ENCODE measurements around the gene CPSF4. TPM values are rescaled to one million over a fixed set of nuclear protein-coding genes. Genes with fewer than 3 reads are reported as not detected.
"Not testable (repeated sequence)": the region's sequence is repeated elsewhere in the genome, so short reads cannot be mapped to it uniquely, and the experiment has no call there.

The CPSF4 gene
- total RNA-seq, 1 experiment from 2014 or later = 32.7 TPM

DNA sequence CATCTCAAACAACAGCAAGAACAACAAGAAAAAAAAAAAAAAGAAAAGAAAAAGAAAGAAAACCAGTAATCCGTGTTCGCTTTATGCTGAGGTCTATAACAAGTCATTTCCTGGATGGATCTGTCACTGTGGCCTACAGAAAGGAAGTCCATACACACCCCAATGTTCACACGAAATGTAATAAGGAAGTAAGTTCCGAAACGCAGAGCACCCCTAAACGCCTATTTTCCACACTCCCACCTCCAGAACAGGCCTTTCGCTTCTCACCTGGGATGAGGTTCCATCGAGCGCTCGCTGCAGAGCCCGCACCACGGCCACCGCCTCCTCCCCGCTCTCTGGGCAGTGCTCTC lies 60.6 kb downstream of the CPSF4 start:
- peak overlapping the region; percentile 58 for H3K27ac ChIP-seq
- H3K4me3 ChIP-seq = peak overlapping the region; percentile 60
- no peak for DNase-seq (ENCODE audit: low read depth in 1 of 2, low spot score in 2 of 2)
- no peaks in the 10 kb centered on the region for H3K27me3 ChIP-seq (replicated peaks)
- H3K9me3 ChIP-seq (replicated peaks) = peaks cover 3% of the 10 kb centered on the region
- peaks cover 16% of the 10 kb centered on the region for H3K4me1 ChIP-seq (replicated peaks)
- peaks cover 55% of the 10 kb centered on the region for H3K36me3 ChIP-seq

DNA sequence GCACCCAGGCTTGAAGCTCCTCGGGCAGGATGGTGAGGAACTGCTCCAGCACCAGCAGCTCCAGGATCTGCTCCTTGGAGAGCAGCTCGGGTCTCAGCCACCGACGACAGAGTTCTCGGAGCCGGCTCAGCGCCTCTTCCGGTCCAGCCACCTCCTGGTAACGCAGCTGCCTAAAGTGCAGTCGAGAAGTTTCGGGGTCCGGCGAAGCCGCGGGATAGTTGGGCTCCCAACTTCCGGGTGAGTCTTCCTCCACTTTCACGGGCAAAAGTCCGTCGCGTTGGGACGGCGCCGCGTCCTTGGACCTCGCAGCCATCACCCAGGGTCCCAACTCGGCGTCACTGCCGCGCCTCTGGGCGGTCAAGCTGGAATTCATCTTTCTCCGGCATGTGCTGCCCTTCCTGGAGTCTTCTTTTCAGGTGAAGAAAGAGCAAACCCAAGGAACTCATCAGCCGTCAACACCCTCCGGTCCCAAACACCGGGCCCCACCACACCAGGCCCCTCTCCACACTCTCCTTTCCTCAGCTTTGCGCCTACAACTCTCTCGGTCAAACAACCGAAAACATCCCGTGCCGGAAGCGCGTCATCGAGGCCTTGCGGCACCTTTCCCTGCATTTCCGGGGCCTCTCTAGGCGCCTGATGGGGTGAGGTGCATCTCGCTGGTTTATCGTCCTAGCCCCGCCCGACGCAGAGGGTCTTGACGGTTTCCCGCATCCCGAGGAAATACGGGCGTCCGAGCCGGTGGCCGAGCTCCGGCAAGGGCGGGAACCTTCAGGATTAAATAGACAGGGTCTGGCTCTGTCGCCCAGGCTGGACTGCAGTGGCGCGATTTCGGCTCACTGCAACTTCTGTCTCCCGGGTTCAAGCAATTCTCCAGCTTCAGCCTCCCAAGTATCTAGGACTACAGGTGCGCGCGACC lies 61.2 kb downstream of the CPSF4 start, which contains the start of gene ZNF394:
Gene ZNF394 (minus strand): TSS at position 561 of the 916 bp plus-strand sequence. CDS start 188 bp downstream, at position 373.
- peaks cover 3% of the 10 kb centered on the region for H3K9me3 ChIP-seq (replicated peaks)
- H3K36me3 ChIP-seq = peaks cover 49% of the 10 kb centered on the region
- peak within 1 kb of the TSS; percentile 60 for H3K4me3 ChIP-seq
- H3K27ac ChIP-seq = peak within 1 kb of the TSS; percentile 58
- DNase-seq (ENCODE audit: low read depth in 1 of 2, low spot score in 2 of 2) = peak; percentile 90 to 92
- no peaks in the 10 kb centered on the region for H3K27me3 ChIP-seq (replicated peaks)
- peaks cover 16% of the 10 kb centered on the region for H3K4me1 ChIP-seq (replicated peaks)

DNA sequence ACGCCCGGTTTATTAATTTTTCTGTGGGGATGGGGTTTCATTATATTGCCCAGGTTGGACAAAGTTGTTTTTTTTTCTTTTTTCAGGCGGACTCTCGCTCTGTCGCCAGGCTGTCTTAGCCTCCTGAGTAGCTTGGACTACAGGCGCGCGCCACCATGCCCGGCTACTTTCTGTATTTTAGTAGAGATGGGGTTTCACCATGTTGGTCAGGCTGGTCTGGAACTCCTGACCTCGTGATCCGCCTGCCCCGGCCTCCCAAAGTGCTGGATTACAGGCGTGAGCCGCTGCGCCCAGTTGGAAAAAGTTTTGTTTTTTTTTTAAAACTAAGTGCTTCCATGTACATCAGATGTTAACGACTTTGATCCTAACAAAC lies 61.9 kb downstream of the CPSF4 start:
- peaks cover 17% of the 10 kb centered on the region for H3K4me1 ChIP-seq (replicated peaks)
- H3K27me3 ChIP-seq (replicated peaks) = no peaks in the 10 kb centered on the region
- DNase-seq (ENCODE audit: low read depth in 1 of 2, low spot score in 2 of 2) = no peak
- peaks cover 46% of the 10 kb centered on the region for H3K36me3 ChIP-seq
- H3K4me3 ChIP-seq = peak overlapping the region; percentile 60
- no peaks in the 10 kb centered on the region; the same call in 1 of the 2 replicates for H3K9me3 ChIP-seq (replicated peaks)
- peak overlapping the region; percentile 58 for H3K27ac ChIP-seq

DNA sequence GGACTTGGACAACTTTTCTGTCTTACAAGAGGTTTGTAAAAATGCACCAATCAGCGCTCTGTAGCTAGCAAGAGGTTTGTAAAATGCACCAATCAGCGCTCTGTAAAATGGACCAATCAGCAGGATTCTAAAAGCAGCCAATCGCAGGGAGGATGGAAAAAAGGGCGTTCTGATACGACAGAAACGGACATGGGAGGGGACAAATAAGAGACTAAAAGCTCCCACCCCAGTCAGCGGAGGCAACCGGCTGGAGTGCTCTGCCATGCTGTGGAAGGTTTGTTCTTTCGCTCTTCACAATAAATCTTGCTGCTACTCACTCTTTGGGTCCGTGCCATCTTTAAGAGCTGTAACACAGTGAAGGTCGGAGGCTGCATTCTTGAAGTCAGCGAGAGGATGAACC lies 62.5 kb downstream of the CPSF4 start:
- not testable (repeated sequence) for H3K4me3 ChIP-seq; H3K27ac ChIP-seq; H3K9me3 ChIP-seq (replicated peaks); H3K27me3 ChIP-seq (replicated peaks); DNase-seq (ENCODE audit: low read depth in 1 of 2, low spot score in 2 of 2)
- peaks cover 44% of the 10 kb centered on the region for H3K36me3 ChIP-seq
- H3K4me1 ChIP-seq (replicated peaks) = peaks cover 23% of the 10 kb centered on the region

DNA sequence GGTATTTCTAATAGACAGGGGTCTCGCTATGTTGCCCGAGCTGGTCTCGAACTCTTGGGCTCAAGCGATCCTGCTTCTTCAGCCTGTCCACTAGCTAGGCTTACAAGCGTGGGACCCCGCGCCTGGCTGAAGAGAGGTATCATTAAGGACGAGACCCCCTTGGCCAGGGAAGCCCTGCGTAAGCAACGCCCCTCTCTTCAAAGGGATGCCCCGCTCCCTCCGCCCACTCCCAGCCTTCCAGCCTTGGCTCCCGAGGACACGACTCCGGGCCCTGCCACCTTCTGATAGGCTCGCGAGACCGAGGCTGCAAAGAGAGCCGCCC lies 65.5 kb downstream of the CPSF4 start:
- peaks cover 12% of the 10 kb centered on the region for H3K4me1 ChIP-seq (replicated peaks)
- DNase-seq (ENCODE audit: low read depth in 1 of 2, low spot score in 2 of 2) = no peak
- no peaks in the 10 kb centered on the region for H3K9me3 ChIP-seq (replicated peaks)
- peaks cover 24% of the 10 kb centered on the region for H3K36me3 ChIP-seq
- peak overlapping the region; percentile 51 for H3K4me3 ChIP-seq
- peak overlapping the region; percentile 84; the same call in 1 of the 2 replicates for H3K27ac ChIP-seq
- no peaks in the 10 kb centered on the region for H3K27me3 ChIP-seq (replicated peaks)

DNA sequence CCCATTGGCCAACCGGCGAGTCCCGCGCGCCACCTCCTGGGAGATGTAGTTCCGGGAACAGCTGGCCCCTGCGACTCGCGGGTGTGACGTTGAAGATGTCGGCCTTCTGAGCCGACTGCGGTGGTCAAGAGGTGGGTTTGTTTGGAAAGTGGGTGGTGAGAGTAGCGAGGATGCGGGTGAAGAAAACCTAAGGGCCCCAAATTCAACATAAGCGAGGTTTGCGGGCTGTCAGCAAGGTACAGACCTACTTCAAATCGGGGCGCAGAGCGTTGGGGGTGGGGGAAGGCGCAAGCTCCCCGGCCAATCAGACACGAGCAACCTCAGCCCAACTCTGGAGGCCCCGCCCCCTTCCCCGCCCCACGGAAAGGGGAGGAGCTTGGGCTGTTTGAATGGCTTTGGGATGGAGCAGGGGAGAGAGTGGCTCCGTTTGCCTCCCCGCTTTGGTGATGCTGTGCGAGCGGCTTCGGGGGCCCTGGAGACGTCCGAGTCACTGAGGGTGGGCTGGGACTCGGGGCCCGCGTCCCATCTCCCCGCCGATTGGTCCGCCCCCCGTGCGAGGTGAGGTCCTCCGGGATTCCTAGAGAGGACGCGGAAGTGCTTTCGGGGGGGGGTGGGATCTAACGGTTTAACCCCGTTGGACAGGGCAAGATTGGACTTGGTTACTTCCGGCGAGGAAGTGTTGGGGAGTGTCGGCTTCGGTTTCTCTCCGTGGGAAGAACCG lies 66.0 kb downstream of the CPSF4 start, which contains the start of gene ZKSCAN5:
Gene ZKSCAN5 (plus strand): TSS at position 60 of the 721 bp plus-strand sequence. CDS start 1,383 bp downstream, outside the sequence.
- Histone ChIP-seq H3K27ac (peak within 1 kb of the TSS; percentile 84), H3K4me3 (peak within 1 kb of the TSS; percentile 51), H3K4me1 (replicated peaks) (peaks cover 12% of the 10 kb centered on the region), H3K36me3 (peaks cover 19% of the 10 kb centered on the region), H3K9me3 (replicated peaks) (no peaks in the 10 kb centered on the region), H3K27me3 (replicated peaks) (no peaks in the 10 kb centered on the region)
- DNase-seq (ENCODE audit: low read depth in 1 of 2, low spot score in 2 of 2) = peak; percentile 99 to 100

DNA sequence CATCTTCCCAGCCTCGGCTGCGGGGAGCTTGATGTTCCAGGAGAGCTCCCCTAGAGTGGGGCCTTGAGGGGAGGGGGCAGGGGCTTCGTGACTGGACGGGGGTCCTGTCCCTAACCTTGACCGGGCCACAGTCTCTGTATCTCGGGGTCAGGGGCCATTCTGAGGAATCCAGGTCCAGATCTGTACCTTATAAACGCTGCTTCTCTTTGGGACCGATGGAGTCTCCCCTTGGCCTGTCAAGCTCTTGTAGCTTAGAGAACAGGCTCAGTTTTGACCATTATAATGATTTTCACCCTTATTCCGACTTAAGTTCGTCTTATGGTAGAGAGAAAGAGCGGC lies 66.5 kb downstream of the CPSF4 start:
- H3K4me3 ChIP-seq = peak overlapping the region; percentile 51
- DNase-seq (ENCODE audit: low read depth in 1 of 2, low spot score in 2 of 2) = no peak
- H3K36me3 ChIP-seq = peaks cover 16% of the 10 kb centered on the region
- H3K4me1 ChIP-seq (replicated peaks) = peaks cover 12% of the 10 kb centered on the region
- no peaks in the 10 kb centered on the region for H3K27me3 ChIP-seq (replicated peaks)
- H3K27ac ChIP-seq = peak overlapping the region; percentile 84
- no peaks in the 10 kb centered on the region for H3K9me3 ChIP-seq (replicated peaks)

Other genes starting within 250 kb of the CPSF4 start
- not detected in 2 replicates for gene KPNA7, start 230.8 kb upstream of the CPSF4 start, total RNA-seq (2014; rRNA removed; shearing (Covaris generic))
- gene MYH16, start 166.1 kb upstream of the CPSF4 start, total RNA-seq (2014; rRNA removed; shearing (Covaris generic)) = 0.41 TPM in 1 of 2 replicates, not detected in the other
- 186 and 242 TPM in 2 replicates for gene ARPC1A, start 113.0 kb upstream of the CPSF4 start, total RNA-seq (2014; rRNA removed; shearing (Covaris generic))
- gene ARPC1B, start 64.2 kb upstream of the CPSF4 start, total RNA-seq (2014; rRNA removed; shearing (Covaris generic)) = 231 and 362 TPM in 2 replicates
- 150 and 155 TPM in 2 replicates for gene PDAP1, start 30.3 kb upstream of the CPSF4 start, total RNA-seq (2014; rRNA removed; shearing (Covaris generic))
- 109 and 152 TPM in 2 replicates for gene BUD31, start 30.0 kb upstream of the CPSF4 start, total RNA-seq (2014; rRNA removed; shearing (Covaris generic))
- gene PTCD1, start 145 bp upstream of the CPSF4 start, total RNA-seq (2014; rRNA removed; shearing (Covaris generic)) = 2.2 and 7.3 TPM in 2 replicates
- 650 and 1,516 TPM in 2 replicates for gene ATP5MF, start 27.2 kb downstream of the CPSF4 start, total RNA-seq (2014; rRNA removed; shearing (Covaris generic))
- gene ZNF789, start 33.9 kb downstream of the CPSF4 start, total RNA-seq (2014; rRNA removed; shearing (Covaris generic)) = 3.1 and 11.4 TPM in 2 replicates
- 16.3 and 24.0 TPM in 2 replicates for gene ZNF394, start 61.3 kb downstream of the CPSF4 start, total RNA-seq (2014; rRNA removed; shearing (Covaris generic))
- gene ZKSCAN5, start 65.7 kb downstream of the CPSF4 start, total RNA-seq (2014; rRNA removed; shearing (Covaris generic)) = 10.2 and 16.1 TPM in 2 replicates
- gene FAM200A, start 113.2 kb downstream of the CPSF4 start, total RNA-seq (2014; rRNA removed; shearing (Covaris generic)) = 6.8 and 7.9 TPM in 2 replicates
- gene ZNF655, start 119.7 kb downstream of the CPSF4 start, total RNA-seq (2014; rRNA removed; shearing (Covaris generic)) = 107 and 109 TPM in 2 replicates
- 0.41 and 1.1 TPM in 2 replicates for gene TMEM225B, start 159.3 kb downstream of the CPSF4 start, total RNA-seq (2014; rRNA removed; shearing (Covaris generic))
- 26.9 and 28.3 TPM in 2 replicates for gene ZSCAN25, start 178.0 kb downstream of the CPSF4 start, total RNA-seq (2014; rRNA removed; shearing (Covaris generic))
- gene CYP3A5, start 241.1 kb downstream of the CPSF4 start, total RNA-seq (2014; rRNA removed; shearing (Covaris generic)) = 0.37 and 1.8 TPM in 2 replicates

Data from SJSA1 (cell line).